ENCODE measurements around the gene TBC1D5. TPM values are rescaled to one million over a fixed set of nuclear protein-coding genes. Genes with fewer than 3 reads are reported as not detected.

The TBC1D5 gene
- total RNA-seq, 2 donors from 2014 or later = 46.8 to 71.1 TPM

DNA sequence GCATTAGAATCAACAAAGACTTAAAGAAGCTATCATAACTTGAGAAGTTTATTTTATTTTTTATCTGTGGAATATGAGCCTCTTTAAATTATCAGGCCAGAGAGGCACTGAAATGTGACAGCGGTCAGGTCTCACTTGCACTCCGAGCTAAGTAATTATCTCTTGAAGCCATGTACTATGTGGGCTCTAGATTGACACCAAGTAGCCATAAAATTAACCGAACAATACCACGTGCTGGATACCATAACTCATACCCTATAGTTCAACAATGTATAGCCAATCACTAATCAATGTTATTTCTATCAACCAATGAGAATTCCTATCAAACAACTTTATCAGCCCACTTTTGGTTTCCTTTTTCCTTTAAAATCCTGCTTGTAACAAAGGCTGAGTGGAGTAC lies 299.3 kb downstream of the TBC1D5 start:
- H3K36me3 ChIP-seq (replicated peaks in 1 of 2; ENCODE audit: insufficient read depth in 1 of 2, low read depth in 2 of 2) = no peaks in the 10 kb centered on the region
- no peaks in the 10 kb centered on the region for H3K9me3 ChIP-seq
- H3K4me3 ChIP-seq = no peak overlapping the region
- H3K27me3 ChIP-seq = no peaks in the 10 kb centered on the region
- no peaks in the 10 kb centered on the region for H3K4me1 ChIP-seq
- H3K27ac ChIP-seq = no peak overlapping the region
- DNase-seq = no peak
- intact Hi-C loops (cut with DNase I) = no loop called here
- no peak for TF ChIP-seq POLR2A (IDR thresholded peaks at IDR 0.05)
- TF ChIP-seq, protein P1, sequence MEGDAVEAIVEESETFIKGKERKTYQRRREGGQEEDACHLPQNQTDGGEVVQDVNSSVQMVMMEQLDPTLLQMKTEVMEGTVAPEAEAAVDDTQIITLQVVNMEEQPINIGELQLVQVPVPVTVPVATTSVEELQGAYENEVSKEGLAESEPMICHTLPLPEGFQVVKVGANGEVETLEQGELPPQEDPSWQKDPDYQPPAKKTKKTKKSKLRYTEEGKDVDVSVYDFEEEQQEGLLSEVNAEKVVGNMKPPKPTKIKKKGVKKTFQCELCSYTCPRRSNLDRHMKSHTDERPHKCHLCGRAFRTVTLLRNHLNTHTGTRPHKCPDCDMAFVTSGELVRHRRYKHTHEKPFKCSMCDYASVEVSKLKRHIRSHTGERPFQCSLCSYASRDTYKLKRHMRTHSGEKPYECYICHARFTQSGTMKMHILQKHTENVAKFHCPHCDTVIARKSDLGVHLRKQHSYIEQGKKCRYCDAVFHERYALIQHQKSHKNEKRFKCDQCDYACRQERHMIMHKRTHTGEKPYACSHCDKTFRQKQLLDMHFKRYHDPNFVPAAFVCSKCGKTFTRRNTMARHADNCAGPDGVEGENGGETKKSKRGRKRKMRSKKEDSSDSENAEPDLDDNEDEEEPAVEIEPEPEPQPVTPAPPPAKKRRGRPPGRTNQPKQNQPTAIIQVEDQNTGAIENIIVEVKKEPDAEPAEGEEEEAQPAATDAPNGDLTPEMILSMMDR (IDR thresholded peaks at IDR 0.05) = no peak
- ATAC-seq = no peak
- WGBS, 2 donors = 93% methylated on average over 4 of the region's 4 CpGs

DNA sequence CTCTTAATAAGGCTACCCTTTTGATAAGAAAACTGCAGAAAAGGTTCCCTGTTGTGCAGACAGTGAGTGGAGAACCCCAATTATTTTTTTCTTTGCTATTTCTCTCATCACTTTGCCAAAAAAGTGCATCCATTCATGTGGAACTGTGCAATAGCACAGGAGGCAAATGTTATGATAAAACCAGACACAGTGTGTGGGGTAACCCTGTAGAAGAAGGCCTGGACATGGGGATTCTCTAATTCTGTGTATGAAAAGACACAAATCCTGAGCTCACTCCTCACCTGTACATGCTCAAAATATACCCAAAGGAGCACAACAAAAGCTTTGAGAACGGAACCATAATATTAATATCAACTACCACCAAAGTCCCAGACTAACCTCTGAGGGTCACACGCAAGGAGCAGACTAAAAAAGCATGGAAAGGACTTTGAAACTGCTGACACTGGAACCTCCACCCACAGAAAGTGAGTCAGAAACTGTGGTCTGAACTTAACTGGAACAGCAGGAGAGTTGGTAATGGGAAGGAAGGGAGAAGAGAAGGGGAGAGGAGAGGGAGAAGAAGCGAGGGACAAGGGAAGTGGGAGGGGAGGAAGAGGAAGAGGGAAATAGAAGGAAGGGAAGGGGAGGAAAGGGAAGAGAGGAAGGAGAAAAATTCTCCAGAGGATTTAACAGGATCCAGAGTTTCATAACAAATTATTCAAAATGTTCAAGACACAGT lies 299.9 kb downstream of the TBC1D5 start:
- TF ChIP-seq, protein P1 (IDR thresholded peaks at IDR 0.05) = no peak
- TF ChIP-seq POLR2A (IDR thresholded peaks at IDR 0.05) = no peak
- DNase-seq (no peak), ATAC-seq (no peak)
- Histone ChIP-seq H3K9me3 (no peaks in the 10 kb centered on the region), H3K4me1 (no peaks in the 10 kb centered on the region), H3K36me3 (replicated peaks in 1 of 2; ENCODE audit: insufficient read depth in 1 of 2, low read depth in 2 of 2) (no peaks in the 10 kb centered on the region), H3K27ac (no peak overlapping the region), H3K4me3 (no peak overlapping the region), H3K27me3 (no peaks in the 10 kb centered on the region)
- intact Hi-C loops (cut with DNase I) = no loop called here
- WGBS, 2 donors = 86 to 87% methylated on average over 3 of the region's 3 CpGs

DNA sequence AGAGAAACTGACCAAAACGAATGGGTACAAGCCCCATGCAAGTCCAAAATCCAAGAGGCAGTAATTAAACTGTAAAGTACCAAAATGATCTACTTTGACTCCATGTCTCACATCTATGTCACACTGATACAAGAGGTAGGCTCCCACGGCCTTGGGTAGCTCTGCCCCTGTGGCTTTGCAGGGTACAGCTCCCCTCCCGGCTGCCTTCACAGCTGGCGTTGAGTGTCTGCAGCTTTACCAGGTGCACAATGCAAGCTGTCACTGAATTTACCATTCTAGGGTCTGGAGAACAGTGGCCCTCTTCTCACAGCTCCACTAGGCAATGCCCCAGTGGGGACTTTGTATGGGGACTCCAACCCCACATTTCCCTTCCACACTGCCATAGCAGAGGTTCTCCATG lies 308.6 kb downstream of the TBC1D5 start:
- TF ChIP-seq, protein P1 (IDR thresholded peaks at IDR 0.05) = no peak
- no peak for TF ChIP-seq POLR2A (IDR thresholded peaks at IDR 0.05)
- DNase-seq (no peak), ATAC-seq (no peak)
- H3K4me3 ChIP-seq = no peak overlapping the region
- no peaks in the 10 kb centered on the region for H3K27me3 ChIP-seq
- H3K9me3 ChIP-seq = no peaks in the 10 kb centered on the region
- no peak overlapping the region for H3K27ac ChIP-seq
- intact Hi-C loops (cut with DNase I) = loop anchor here (10.0 kb wide), 1 partner anchor 411 kb away; no protein-coding TSS in a partner anchor
- H3K4me1 ChIP-seq = peaks cover 4% of the 10 kb centered on the region
- H3K36me3 ChIP-seq (replicated peaks in 1 of 2; ENCODE audit: insufficient read depth in 1 of 2, low read depth in 2 of 2) = no peaks in the 10 kb centered on the region
- WGBS, 2 donors = 91 to 96% methylated on average over 4 of the region's 4 CpGs

DNA sequence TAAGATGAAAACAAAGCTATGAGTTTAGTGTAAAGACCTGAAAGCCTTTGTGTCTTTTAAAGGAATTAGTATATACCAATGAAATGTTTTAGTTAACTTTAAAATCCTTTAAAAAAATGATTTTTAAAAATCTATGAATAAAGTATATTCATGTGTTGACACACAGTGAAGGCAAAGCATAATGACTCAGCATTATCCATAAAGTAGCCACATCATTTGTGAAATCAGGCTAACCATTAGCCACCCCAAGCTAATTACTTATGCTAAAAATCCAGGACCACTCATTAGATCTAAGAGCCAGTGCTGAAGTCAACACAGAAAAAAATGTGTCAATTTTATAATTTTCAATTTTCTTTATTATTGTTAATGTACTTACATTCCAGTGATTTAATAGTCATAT lies 310.2 kb downstream of the TBC1D5 start:
- Histone ChIP-seq H3K9me3 (no peaks in the 10 kb centered on the region), H3K27me3 (no peaks in the 10 kb centered on the region), H3K4me1 (peaks cover 4% of the 10 kb centered on the region), H3K27ac (no peak overlapping the region), H3K4me3 (no peak overlapping the region), H3K36me3 (replicated peaks in 1 of 2; ENCODE audit: insufficient read depth in 1 of 2, low read depth in 2 of 2) (no peaks in the 10 kb centered on the region)
- no peak for ATAC-seq
- DNase-seq = no peak
- no peak for TF ChIP-seq POLR2A (IDR thresholded peaks at IDR 0.05)
- intact Hi-C loops (cut with DNase I) = loop anchor here (10.0 kb wide), 1 partner anchor 413 kb away; no protein-coding TSS in a partner anchor

DNA sequence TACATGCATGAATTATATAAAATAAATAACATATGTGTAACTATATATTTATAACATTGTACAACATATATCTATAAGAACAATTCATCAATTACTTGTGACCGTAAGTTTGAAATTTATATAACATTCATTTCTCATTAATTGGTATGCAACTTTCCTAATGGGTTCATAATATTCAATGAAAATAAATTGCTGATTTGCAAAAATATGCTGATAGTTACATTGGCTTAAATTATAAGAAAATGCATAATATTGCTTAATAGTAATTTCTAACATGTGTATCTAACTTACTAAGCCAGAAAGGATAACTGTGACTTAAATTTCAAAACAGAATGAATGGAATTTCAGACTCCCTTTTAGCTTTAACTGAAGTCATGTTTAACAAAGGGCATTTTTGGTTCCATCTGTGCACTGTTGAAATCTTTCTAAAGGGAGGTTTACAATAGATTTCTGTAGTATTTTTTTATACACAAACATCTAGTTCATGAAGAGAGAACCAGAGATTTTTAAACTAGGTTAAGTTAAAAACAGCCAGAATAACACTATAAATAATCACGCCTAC lies 310.9 kb downstream of the TBC1D5 start:
- 96% methylated on average over 2 of the region's 2 CpGs for WGBS, 2 donors
- no peak overlapping the region for H3K27ac ChIP-seq
- no peaks in the 10 kb centered on the region for H3K27me3 ChIP-seq
- intact Hi-C loops (cut with DNase I) = loop anchor here (10.0 kb wide), 1 partner anchor 413 kb away; no protein-coding TSS in a partner anchor
- TF ChIP-seq, protein P1 (IDR thresholded peaks at IDR 0.05) = no peak
- TF ChIP-seq POLR2A (IDR thresholded peaks at IDR 0.05) = no peak
- no peak overlapping the region for H3K4me3 ChIP-seq
- ATAC-seq = no peak
- DNase-seq = no peak
- H3K36me3 ChIP-seq (replicated peaks in 1 of 2; ENCODE audit: insufficient read depth in 1 of 2, low read depth in 2 of 2) = no peaks in the 10 kb centered on the region
- no peaks in the 10 kb centered on the region for H3K9me3 ChIP-seq
- peaks cover 4% of the 10 kb centered on the region for H3K4me1 ChIP-seq
